DND-41 (cell line): ENCODE data around the gene MCC.

Experiments used
- EZH2 ChIP-seq: IDR thresholded peaks from 3 replicates; pipeline ENCODE4 v1.6.1; 2012; ENCODE audit warnings: borderline replicate concordance, low read depth, mild to moderate bottlenecking, moderate library complexity, low read length, inconsistent platforms; ENCODE audit not compliant: severe bottlenecking
- TF ChIP-seq, protein P1 (sequence below): IDR thresholded peaks from 2 replicates; pipeline ENCODE4 v1.5.1; 2012; ENCODE audit warnings: borderline replicate concordance, low read length, moderate library complexity, mild to moderate bottlenecking; ENCODE audit not compliant: poor library complexity, severe bottlenecking; ENCODE audit errors: extremely low read depth

DNA sequence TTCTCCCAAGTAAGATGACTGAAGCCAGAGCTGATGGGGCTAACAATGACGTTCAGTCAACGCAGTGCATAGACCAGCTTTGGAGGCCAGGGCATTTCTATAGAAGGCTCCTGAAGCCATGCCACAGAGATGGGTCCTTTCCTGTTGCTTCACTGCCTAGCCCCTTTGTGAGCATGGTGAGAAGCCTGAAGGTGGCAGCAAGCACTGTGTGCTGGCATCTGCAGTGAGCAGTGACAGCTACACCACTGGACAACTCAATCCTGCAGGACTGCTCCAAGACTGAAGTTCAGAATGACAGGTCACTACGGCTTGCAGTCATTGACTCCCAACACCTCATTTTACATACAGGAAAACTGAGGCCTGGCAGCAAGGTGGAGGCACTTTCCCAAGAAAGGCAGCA is 282.4 kb downstream of the MCC start:
- TF ChIP-seq, protein P1, sequence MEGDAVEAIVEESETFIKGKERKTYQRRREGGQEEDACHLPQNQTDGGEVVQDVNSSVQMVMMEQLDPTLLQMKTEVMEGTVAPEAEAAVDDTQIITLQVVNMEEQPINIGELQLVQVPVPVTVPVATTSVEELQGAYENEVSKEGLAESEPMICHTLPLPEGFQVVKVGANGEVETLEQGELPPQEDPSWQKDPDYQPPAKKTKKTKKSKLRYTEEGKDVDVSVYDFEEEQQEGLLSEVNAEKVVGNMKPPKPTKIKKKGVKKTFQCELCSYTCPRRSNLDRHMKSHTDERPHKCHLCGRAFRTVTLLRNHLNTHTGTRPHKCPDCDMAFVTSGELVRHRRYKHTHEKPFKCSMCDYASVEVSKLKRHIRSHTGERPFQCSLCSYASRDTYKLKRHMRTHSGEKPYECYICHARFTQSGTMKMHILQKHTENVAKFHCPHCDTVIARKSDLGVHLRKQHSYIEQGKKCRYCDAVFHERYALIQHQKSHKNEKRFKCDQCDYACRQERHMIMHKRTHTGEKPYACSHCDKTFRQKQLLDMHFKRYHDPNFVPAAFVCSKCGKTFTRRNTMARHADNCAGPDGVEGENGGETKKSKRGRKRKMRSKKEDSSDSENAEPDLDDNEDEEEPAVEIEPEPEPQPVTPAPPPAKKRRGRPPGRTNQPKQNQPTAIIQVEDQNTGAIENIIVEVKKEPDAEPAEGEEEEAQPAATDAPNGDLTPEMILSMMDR = no peak
- TF ChIP-seq EZH2 = no peak
